SK-N-SH (cell line): ENCODE measurements around the gene CELF2. TPM values are rescaled to one million over a fixed set of nuclear protein-coding genes. Genes with fewer than 3 reads are reported as not detected.

Experiments used
- CTCF ChIA-PET: fragments of 300-600, 350-600 bp; formaldehyde crosslinking; extraction: SDS; loops from one replicate; lab custom pipeline; 2021; lab: Yijun Ruan, JAX
- POLR2A ChIA-PET: fragments of 350-600 bp; sonication (Branson Sonifier 250); formaldehyde crosslinking; extraction: SDS; loops from one replicate; lab custom pipeline; 2020; ENCODE audit warnings: antibody characterized with exemption, inconsistent platforms; lab: Yijun Ruan, JAX
- DNase-seq: peaks from one replicate; pipeline ENCODE4 v3.0.0; 2012
- H2AFZ ChIP-seq: fragments of 200-600 bp; sonication (generic); 2 replicates; pipeline ENCODE4 v1.8.1; 2016; ENCODE audit warnings: antibody characterized with exemption, mild to moderate bottlenecking, low read depth
- H3F3A ChIP-seq: fragments of 200-600 bp; sonication (generic); replicated peaks from 2 replicates; pipeline ENCODE3; 2016; ENCODE audit warnings: antibody characterized with exemption, mild to moderate bottlenecking; ENCODE audit not compliant: insufficient read depth
- H3K27ac ChIP-seq, 2 experiments: fragments of 200-500 bp in 1 of 2; fragments of 200-600 bp in 1 of 2; sonication (Bioruptor generic) in 1 of 2; sonication (generic), shearing (Covaris generic) in 1 of 2; 2 replicates each; pipeline versions ENCODE4 v1.5.1 to v1.6.1; 2014 to 2016; ENCODE audit warnings: low read depth in 2 of 2, inconsistent platforms in 1 of 2, low read length in 1 of 2, mild to moderate bottlenecking in 1 of 2, mixed read lengths in 1 of 2
- H3K27me3 ChIP-seq: fragments of 200-600 bp; sonication (generic), shearing (Covaris generic); 2 replicates; pipeline ENCODE4 v1.6.1; 2016; ENCODE audit warnings: mixed run types; ENCODE audit not compliant: insufficient read depth
- H3K36me3 ChIP-seq, 2 experiments: fragments of 200-500 bp in 1 of 2; fragments of 200-600 bp in 1 of 2; sonication (Bioruptor generic) in 1 of 2; sonication (generic) in 1 of 2; replicated peaks in 1 of 2; 2 replicates each; pipeline versions ENCODE3 to v1.5.1; 2014 to 2016; ENCODE audit warnings: low read length in 1 of 2, mild to moderate bottlenecking in 1 of 2; ENCODE audit not compliant: insufficient read depth in 2 of 2, control insufficient read depth in 1 of 2
- H3K4me1 ChIP-seq, 2 experiments: fragments of 200-500 bp in 1 of 2; fragments of 200-600 bp in 1 of 2; sonication (Bioruptor generic) in 1 of 2; sonication (generic), shearing (Covaris generic) in 1 of 2; 2 replicates each; pipeline versions ENCODE4 v1.5.1 to v1.6.1; 2014 to 2016; ENCODE audit warnings: low read depth in 1 of 2, low read length in 1 of 2, mixed run types in 1 of 2; ENCODE audit not compliant: insufficient read depth in 2 of 2, control insufficient read depth in 1 of 2
- H3K4me2 ChIP-seq: fragments of 200-600 bp; sonication (generic), shearing (Covaris generic); 2 replicates; pipeline ENCODE4 v1.6.1; 2017; ENCODE audit warnings: mixed run types
- H3K4me3 ChIP-seq, 2 experiments: fragments of 200-500 bp in 1 of 2; fragments of 200-600 bp in 1 of 2; sonication (Bioruptor generic) in 1 of 2; sonication (generic), shearing (Covaris generic) in 1 of 2; 2 replicates each; pipeline versions ENCODE4 v1.5.1 to v1.8.1; 2014 to 2016; ENCODE audit warnings: low read depth in 2 of 2, inconsistent platforms in 1 of 2, low read length in 1 of 2, mild to moderate bottlenecking in 1 of 2, mixed read lengths in 1 of 2, moderate library complexity in 1 of 2
- H3K79me2 ChIP-seq: fragments of 200-600 bp; sonication (generic); 2 replicates; pipeline ENCODE4 v1.8.1; 2017; ENCODE audit warnings: mild to moderate bottlenecking; ENCODE audit not compliant: insufficient read depth
- H3K9ac ChIP-seq: fragments of 200-600 bp; sonication (generic); 2 replicates; pipeline ENCODE4 v1.6.1; 2017; ENCODE audit warnings: mixed run types
- H3K9me2 ChIP-seq: fragments of 200-600 bp; sonication (generic); 2 replicates; pipeline ENCODE4 v1.6.1; 2017; ENCODE audit warnings: mixed run types
- H3K9me3 ChIP-seq: fragments of 200-600 bp; sonication (generic); 2 replicates; pipeline ENCODE4 v1.6.1; 2017; ENCODE audit warnings: mixed run types, mild to moderate bottlenecking, moderate library complexity
- H4K20me1 ChIP-seq: fragments of 200-600 bp; sonication (generic); 2 replicates; pipeline ENCODE4 v1.6.1; 2017; ENCODE audit warnings: mild to moderate bottlenecking, mixed run types; ENCODE audit not compliant: insufficient read depth
- EP300 ChIP-seq, 2 experiments: IDR thresholded peaks; 2 replicates each; pipeline versions ENCODE4 v1.4.0 to v1.6.1; 2012; ENCODE audit warnings: borderline replicate concordance in 1 of 2, low read depth in 1 of 2, low read length in 1 of 2
- EZH2phosphoT487 ChIP-seq: fragments of 200-600 bp; sonication (generic); IDR thresholded peaks from 2 replicates; pipeline ENCODE4 v1.6.1; 2017; ENCODE audit warnings: low read depth, mixed run types, mild to moderate bottlenecking, antibody characterized with exemption, moderate library complexity, borderline replicate concordance
- FOSL2 ChIP-seq: IDR thresholded peaks from 2 replicates; pipeline ENCODE4 v1.4.0; 2012; ENCODE audit warnings: low read depth, mild to moderate bottlenecking, moderate library complexity, borderline replicate concordance
- GABPA ChIP-seq: IDR thresholded peaks from 2 replicates; pipeline ENCODE4 v1.4.0; 2012; ENCODE audit warnings: low read depth, mild to moderate bottlenecking
- JUND ChIP-seq: IDR thresholded peaks from 2 replicates; pipeline ENCODE4 v1.4.0; 2012
- MEF2A ChIP-seq: IDR thresholded peaks from 2 replicates; pipeline ENCODE4 v1.4.0; 2012; ENCODE audit warnings: low read depth, borderline replicate concordance
- RAD21 ChIP-seq: IDR thresholded peaks from 2 replicates; pipeline ENCODE4 v1.6.1; 2012; ENCODE audit warnings: mild to moderate bottlenecking, low read length
- WGBS: methylation state at CpG from one replicate; pipeline ENCODE4 v1.1.6; 2017; ENCODE audit warnings: low lambda C conversion rate; 5-methylcytosine and 5-hydroxymethylcytosine counted together
- polyA plus RNA-seq, 3 experiments: library from polyadenylated mRNA; depleted of rRNA; stranded (reverse); fragments of >200 nt; gene quantifications; 2 replicates each; pipeline ENCODE4 v1.2.3, GENCODE V29; 2012
- TF ChIP-seq, protein P1 (sequence below): IDR thresholded peaks from 2 replicates; pipeline ENCODE4 v1.4.0; 2012; ENCODE audit warnings: low read depth, borderline replicate concordance

The CELF2 gene
- polyA plus RNA-seq, 1 of the 3 experiments (the other 2 are of a cell fraction), result 0.03 TPM

DNA sequence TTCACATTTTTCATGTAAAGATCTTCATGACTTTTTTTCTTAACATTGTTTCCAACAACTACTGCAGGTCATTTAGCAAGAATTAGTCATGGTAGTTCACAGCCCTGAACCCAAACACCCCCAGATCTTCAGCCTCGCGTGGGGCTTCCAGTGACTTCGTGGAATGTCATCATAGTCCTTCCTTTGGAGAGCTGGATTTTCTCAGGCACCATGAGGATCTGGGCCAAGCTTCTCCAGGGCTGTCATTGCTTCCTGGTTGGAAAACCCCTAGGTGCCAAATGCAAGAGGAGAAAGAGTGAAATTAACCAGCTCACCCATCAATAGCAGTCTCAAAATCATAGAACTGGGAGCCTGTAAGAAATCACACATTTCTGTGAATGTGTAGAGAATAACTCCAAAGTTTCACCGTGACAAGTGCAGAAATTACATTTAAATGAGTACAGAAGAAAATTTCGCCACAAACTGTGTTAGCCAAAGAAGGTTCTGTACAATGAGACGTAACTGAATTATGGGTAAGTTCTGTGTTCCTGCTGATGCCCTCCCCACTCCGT, 175.4 kb downstream of the CELF2 start (continued):
- TF ChIP-seq, protein P1, sequence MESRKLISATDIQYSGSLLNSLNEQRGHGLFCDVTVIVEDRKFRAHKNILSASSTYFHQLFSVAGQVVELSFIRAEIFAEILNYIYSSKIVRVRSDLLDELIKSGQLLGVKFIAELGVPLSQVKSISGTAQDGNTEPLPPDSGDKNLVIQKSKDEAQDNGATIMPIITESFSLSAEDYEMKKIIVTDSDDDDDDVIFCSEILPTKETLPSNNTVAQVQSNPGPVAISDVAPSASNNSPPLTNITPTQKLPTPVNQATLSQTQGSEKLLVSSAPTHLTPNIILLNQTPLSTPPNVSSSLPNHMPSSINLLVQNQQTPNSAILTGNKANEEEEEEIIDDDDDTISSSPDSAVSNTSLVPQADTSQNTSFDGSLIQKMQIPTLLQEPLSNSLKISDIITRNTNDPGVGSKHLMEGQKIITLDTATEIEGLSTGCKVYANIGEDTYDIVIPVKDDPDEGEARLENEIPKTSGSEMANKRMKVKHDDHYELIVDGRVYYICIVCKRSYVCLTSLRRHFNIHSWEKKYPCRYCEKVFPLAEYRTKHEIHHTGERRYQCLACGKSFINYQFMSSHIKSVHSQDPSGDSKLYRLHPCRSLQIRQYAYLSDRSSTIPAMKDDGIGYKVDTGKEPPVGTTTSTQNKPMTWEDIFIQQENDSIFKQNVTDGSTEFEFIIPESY, result no peak

DNA sequence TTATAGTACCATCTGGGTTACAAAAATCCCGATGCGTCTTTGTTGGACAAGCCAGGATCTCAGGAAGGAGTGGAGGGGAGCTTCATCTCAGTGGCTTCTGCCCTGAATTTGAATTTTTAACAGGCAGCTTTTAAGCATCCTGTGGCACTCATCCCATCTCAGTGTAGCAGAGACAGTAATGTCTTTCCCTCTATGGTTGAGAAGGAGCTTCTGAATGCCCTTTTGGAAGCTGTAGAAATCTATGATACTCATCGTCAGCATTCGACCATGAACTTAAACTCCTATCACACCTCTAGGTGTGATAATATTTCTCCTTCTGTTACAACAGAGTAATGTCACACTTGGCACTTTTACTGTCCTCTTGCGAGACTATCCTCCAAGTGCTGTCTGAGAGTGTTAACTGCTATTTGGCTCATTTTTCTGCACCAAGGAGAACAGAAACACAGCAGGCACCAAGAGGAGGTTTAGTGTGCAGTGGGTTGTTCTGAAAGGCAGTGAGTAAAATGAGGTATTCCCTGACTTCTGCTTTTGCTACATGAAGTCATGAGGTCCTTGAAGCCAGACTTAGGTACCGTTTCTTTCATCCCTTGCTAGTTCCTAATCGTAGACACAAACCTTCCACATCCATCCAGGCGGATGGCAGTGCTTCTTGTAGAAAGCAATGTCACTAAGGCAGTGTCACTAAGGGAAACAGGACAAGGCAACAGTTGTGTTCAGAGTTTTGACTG, 177.4 kb downstream of the CELF2 start:
- TF ChIP-seq EZH2phosphoT487, result no peak
- Histone ChIP-seq H3K27ac (no peak overlapping the region), H3K4me2 (no peak overlapping the region), H3K9me3 (peaks cover 3% of the 10 kb centered on the region; the same call in 1 of the 2 replicates), H4K20me1 (no peaks in the 10 kb centered on the region), H3K79me2 (no peaks in the 10 kb centered on the region), H3K9me2 (no peaks in the 10 kb centered on the region), H3K36me3 (no peaks in the 10 kb centered on the region), H3K9ac (no peak overlapping the region), H3F3A (no peaks in the 10 kb centered on the region), H2AFZ (no peak overlapping the region), H3K4me3 (no peak overlapping the region), H3K4me1 (no peaks in the 10 kb centered on the region), H3K27me3 (no peaks in the 10 kb centered on the region)
- POLR2A ChIA-PET, result no interaction called here
- 38% methylated on average over 8 of the region's 8 CpGs for WGBS
- CTCF ChIA-PET, result interaction anchor here (0.5 to 1.1 kb wide), 2 partner anchors 29 to 619 kb away, joined by 3 read pairs; no protein-coding TSS in a partner anchor
- DNase-seq, result no peak

DNA sequence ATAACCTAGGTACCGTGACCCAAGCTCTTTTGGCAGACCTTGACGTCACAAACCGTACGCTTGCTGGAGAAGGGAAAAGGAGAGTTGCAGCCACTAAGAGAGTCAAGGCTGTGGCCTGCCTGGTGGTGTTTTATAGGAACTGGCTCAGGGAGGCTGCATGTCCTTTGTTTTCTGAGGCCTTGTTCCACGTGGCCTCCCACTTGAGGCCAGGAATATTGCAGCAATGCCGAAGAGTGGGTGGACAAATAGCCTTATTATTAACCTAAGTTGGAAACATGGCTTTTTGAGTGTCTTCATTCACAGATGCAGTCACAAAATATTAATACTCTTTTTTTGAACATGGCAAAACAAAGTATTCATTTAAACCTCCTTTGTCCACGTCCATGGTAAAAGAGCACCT, 178.0 kb downstream of the CELF2 start:
- ChIA-PET POLR2A (no interaction called here), CTCF (no interaction called here)
- 53% methylated on average over 7 of the region's 7 CpGs for WGBS
- H3K4me3 ChIP-seq, result no peak overlapping the region
- no peak for DNase-seq
- H3K9ac ChIP-seq, result no peak overlapping the region
- no peak overlapping the region for H3K27ac ChIP-seq
- no peaks in the 10 kb centered on the region for H3K4me1 ChIP-seq
- H3K27me3 ChIP-seq, result no peaks in the 10 kb centered on the region
- TF ChIP-seq MEF2A (no peak), FOSL2 (no peak), GABPA (no peak), RAD21 (no peak), EP300 (IDR thresholded peaks at IDR 0.05; ENCODE audit: borderline replicate concordance in 1 of 2, low read depth in 1 of 2, low read length in 1 of 2) (no peak), JUND (no peak)
- peaks cover 3% of the 10 kb centered on the region; the same call in 1 of the 2 replicates for H3K9me3 ChIP-seq
- H3K36me3 ChIP-seq, result no peaks in the 10 kb centered on the region
- no peak overlapping the region for H2AFZ ChIP-seq
- H3K79me2 ChIP-seq, result no peaks in the 10 kb centered on the region
- no peaks in the 10 kb centered on the region for H4K20me1 ChIP-seq
- no peaks in the 10 kb centered on the region for H3K9me2 ChIP-seq
- H3K4me2 ChIP-seq, result no peak overlapping the region
- no peaks in the 10 kb centered on the region for H3F3A ChIP-seq
